ENCODE data around the gene PIN1. TPM values are rescaled to one million over a fixed set of nuclear protein-coding genes. Genes with fewer than 3 reads are reported as not detected.

Gene PIN1
- total and polyA plus RNA-seq, 12 donors = 28.5 to 177 (median 114) TPM

DNA sequence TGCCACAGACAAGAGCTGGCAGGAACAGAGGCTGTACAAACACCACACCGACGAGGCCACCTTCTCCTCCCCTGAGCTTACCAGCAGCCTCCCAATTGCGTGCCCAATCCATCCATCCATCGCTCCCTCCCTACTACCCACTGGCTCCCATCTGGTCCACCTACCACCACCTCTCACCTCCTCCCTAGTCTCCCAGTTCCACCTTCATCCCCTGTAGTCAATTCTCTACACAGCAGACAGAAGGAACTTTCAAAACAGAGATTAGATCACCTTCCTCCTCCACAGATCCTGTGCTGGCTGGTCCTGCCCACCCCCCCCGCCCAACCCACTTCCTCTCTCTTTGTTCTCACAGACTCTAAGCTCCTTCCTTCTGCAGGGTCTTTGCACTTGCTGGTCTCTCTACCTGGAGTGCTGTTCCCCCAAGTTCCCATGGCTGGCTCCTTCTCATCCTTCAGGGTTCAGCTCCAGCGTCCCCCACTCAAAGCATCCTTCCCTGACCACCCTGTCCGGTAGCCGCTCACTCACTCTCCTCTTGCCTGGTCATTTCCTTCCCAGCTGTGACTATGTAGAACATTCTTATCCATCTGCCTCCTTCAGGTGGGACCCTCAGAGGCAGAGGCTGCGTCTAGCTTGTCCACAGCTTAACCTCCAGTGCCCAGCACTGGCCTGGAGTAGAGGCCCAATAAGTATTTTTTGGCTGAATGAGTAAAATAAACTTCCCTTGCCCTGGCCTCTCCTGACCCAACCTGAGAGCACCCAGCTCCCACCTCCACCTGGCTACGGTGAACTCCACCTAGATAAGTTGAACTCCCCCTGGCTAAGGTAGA lies 23.0 kb downstream of the PIN1 start:
- Histone ChIP-seq H3K4me1 (replicated peaks in 1 of 2) (no peaks in the 10 kb centered on the region), H3K9me3 (replicated peaks in 1 of 3) (no peaks in the 10 kb centered on the region), H3K36me3 (replicated peaks in 1 of 2) (no peaks in the 10 kb centered on the region), H3K27me3 (no peaks in the 10 kb centered on the region), H3K4me3 (no peak overlapping the region), H3K27ac (no peak overlapping the region)
- TF ChIP-seq, protein P1, sequence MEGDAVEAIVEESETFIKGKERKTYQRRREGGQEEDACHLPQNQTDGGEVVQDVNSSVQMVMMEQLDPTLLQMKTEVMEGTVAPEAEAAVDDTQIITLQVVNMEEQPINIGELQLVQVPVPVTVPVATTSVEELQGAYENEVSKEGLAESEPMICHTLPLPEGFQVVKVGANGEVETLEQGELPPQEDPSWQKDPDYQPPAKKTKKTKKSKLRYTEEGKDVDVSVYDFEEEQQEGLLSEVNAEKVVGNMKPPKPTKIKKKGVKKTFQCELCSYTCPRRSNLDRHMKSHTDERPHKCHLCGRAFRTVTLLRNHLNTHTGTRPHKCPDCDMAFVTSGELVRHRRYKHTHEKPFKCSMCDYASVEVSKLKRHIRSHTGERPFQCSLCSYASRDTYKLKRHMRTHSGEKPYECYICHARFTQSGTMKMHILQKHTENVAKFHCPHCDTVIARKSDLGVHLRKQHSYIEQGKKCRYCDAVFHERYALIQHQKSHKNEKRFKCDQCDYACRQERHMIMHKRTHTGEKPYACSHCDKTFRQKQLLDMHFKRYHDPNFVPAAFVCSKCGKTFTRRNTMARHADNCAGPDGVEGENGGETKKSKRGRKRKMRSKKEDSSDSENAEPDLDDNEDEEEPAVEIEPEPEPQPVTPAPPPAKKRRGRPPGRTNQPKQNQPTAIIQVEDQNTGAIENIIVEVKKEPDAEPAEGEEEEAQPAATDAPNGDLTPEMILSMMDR (IDR thresholded peaks at IDR 0.05) = no peak
- TF ChIP-seq POLR2A (IDR thresholded peaks at IDR 0.05) = no peak
- no peak for DNase-seq
- intact Hi-C loops (cut with DNase I) = no loop called here
- 83 to 87% (median 83%) methylated on average over 9 to 10 of the region's 10 CpGs for WGBS, 4 donors

DNA sequence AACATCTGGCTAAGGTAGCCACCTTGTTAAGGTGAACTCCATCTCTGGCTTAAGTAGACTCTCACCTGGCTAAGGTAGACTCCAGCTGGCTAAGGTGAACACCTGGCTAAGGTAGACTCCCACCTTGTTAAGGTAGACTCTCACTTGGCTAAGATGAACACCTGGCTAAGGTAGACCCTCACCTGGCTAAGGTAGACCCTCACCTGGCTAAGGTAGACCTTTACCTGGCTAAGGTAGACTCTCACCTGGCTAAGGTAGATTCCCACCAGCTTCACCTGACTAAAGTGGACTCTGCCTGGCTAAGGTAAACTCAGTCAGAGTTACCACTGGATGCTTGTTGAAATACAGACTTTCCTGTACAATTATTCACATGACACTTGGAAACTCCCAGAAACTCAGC lies 23.6 kb downstream of the PIN1 start:
- Histone ChIP-seq H3K9me3 (replicated peaks in 1 of 3) (no peaks in the 10 kb centered on the region), H3K27ac (no peak overlapping the region), H3K27me3 (no peaks in the 10 kb centered on the region), H3K36me3 (replicated peaks in 1 of 2) (no peaks in the 10 kb centered on the region), H3K4me1 (replicated peaks in 1 of 2) (no peaks in the 10 kb centered on the region), H3K4me3 (no peak overlapping the region)
- TF ChIP-seq, protein P1 (IDR thresholded peaks at IDR 0.05) = no peak
- no peak for TF ChIP-seq POLR2A (IDR thresholded peaks at IDR 0.05)
- DNase-seq = no peak
- intact Hi-C loops (cut with DNase I) = no loop called here

DNA sequence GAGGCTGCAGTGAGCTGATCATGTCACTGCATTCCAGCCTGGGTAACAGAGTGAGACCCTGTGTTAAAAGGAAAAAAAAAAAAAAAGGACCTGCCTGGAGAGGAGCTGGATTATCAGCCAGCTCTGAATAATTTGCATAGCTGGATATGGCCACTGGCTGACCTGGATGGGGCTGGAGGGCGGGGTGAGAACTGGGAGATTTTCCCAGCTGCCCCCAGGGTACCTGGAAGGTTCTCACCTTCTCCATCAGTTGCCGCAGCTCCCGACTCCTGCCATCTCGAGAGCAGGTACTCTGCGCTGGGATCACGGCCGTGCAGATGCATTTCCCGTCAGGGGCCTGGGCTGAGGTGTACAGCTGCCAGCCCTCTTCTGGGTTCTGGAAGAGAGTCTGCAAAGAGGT lies 25.3 kb downstream of the PIN1 start:
- no peak for DNase-seq
- intact Hi-C loops (cut with DNase I) = no loop called here
- Histone ChIP-seq H3K27ac (no peak overlapping the region), H3K9me3 (replicated peaks in 1 of 3) (no peaks in the 10 kb centered on the region), H3K4me3 (no peak overlapping the region), H3K27me3 (no peaks in the 10 kb centered on the region), H3K4me1 (replicated peaks in 1 of 2) (no peaks in the 10 kb centered on the region), H3K36me3 (replicated peaks in 1 of 2) (no peaks in the 10 kb centered on the region)
- WGBS, 4 donors = 87 to 96% (median 91%) methylated on average over 8 of the region's 8 CpGs
- TF ChIP-seq, protein P1 (IDR thresholded peaks at IDR 0.05) = no peak
- no peak for TF ChIP-seq POLR2A (IDR thresholded peaks at IDR 0.05)

DNA sequence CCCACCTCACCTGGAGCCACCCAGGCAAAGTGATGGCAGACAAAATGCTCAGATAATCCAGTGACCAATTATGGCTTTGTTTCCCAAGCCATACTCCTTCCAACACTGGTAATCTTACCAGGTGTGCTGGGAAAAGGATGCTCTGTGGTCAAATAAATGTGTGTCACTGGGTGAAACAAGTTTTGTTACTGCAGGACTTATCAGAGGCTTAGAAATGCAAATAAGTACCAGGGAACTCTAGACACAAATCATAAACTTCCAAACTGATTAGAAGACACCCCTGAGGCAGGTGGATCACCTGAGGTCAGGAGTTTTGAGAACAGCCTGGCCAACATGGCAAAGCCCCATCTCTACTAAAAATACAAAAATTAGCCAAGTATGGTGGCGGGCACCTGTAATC lies 26.4 kb downstream of the PIN1 start:
- intact Hi-C loops (cut with DNase I) = no loop called here
- no peaks in the 10 kb centered on the region for H3K4me1 ChIP-seq (replicated peaks in 1 of 2)
- no peaks in the 10 kb centered on the region for H3K27me3 ChIP-seq
- DNase-seq = no peak
- H3K36me3 ChIP-seq (replicated peaks in 1 of 2) = no peaks in the 10 kb centered on the region
- no peaks in the 10 kb centered on the region for H3K9me3 ChIP-seq (replicated peaks in 1 of 3)
- TF ChIP-seq, protein P1 (IDR thresholded peaks at IDR 0.05) = no peak
- no peak for TF ChIP-seq POLR2A (IDR thresholded peaks at IDR 0.05)
- 94 to 100% (median 100%) methylated on average over 1 of the region's 1 CpG for WGBS, 4 donors
- no peak overlapping the region for H3K27ac ChIP-seq
- H3K4me3 ChIP-seq = no peak overlapping the region
